NCI-H2196 (cell line): Measurements from ENCODE around the gene NUTM2F.
"Not testable (repeated sequence)": the region's sequence is repeated elsewhere in the genome, so short reads cannot be mapped to it uniquely, and the experiment has no call there.

ENCODE experiments used
- DNase-seq: peaks from one replicate; lab custom pipeline; 2025; ENCODE audit not compliant: unreplicated experiment; lab: John Stamatoyannopoulos, UW

NUTM2F gene

GRCh38 chr9:94315034-94315984 is 13.1 kb downstream of the NUTM2F start:
- not testable (repeated sequence) for DNase-seq

- DNase-seq: no peak
These were observed 25.1 kb downstream of the NUTM2F start for GRCh38 chr9:94303321-94303720.

DNA sequence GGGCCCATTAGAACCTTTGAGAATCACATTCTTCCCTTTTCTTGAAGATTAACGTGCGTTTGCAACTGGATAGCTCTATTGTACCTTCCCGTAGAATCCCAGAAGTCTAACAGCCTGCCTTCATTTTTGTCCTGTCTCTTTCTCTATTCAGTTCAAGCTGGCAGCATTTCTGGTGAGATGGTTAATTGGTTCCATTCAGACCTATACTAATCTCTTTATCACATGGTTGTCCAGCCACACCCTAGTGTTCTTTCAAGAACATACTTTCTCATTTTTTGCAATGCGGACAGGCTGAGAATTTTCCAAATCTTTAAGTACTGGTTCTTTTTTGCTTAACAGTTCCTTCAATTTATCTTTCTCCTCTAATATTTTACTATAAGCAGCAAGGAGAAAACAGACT is 26.0 kb downstream of the NUTM2F start:
- no peak for DNase-seq

- no peak for DNase-seq
These were observed 26.9 kb downstream of the NUTM2F start for GRCh38 chr9:94301583-94301982.

GRCh38 chr9:94300470-94301301 is 27.8 kb downstream of the NUTM2F start:
- DNase-seq: no peak

DNA sequence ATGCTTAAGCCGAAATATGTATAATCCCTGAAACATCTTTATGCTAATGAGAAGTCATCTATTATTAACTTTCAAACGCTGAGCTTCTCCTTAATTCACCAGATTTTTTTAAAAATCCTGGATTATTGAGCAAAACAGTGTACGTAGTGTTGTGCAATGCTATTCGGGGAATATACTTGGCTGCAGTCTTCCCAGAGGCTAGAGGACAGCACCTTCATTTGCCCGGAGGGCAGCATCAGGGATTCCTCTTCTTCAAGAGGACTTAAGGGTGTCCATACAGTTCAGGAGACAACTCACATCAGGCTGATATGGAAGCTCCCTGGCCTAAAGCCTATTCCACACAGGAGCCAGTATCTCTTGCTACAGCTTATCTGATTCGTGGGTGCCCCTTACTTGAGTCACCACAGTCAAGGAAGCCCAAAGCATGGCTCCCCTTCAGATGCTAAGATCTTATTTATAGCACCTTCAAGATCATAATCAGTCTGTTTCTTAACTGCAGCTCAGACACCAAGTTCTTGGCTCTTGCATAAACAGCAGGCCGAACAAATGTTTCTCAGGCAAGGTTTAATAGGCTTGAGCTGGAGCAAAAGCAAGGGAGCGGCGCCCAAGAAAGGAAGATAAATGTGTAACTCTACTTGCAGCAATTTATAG is 29.4 kb downstream of the NUTM2F start:
- DNase-seq: no peak

- no peak for DNase-seq
These were observed 38.8 kb downstream of the NUTM2F start for GRCh38 chr9:94289691-94290090.

DNA sequence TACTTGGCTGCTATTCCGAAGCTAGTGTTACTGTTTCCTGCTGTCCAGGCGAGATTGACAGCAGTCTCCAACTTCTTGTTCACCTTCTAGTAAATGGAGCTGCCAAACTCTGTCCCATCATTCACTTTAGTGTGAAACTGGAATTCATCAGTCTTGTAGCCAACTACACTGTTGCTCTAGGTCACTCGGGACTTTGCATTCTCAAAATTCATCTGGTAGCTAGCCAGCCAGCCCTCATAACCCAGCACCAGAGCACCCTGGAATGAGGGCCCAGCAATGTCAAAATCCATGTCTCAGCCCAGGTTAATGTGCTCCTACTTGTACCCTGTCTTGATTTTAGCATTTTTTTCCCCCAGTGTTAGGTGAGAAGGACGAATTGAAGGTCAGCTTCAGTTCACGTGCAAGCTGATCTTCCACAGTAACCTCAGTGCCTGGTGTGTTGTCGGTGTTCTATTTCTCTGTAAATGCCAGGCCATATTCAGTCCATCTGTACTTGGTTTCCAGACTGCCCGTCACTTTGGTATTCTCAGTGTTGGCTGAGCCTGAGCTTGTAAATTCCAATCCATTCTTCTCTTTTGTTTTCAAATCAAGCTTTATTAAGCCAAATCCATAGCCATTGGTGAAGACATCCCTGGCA is 40.4 kb downstream of the NUTM2F start:
- no peak for DNase-seq

DNA sequence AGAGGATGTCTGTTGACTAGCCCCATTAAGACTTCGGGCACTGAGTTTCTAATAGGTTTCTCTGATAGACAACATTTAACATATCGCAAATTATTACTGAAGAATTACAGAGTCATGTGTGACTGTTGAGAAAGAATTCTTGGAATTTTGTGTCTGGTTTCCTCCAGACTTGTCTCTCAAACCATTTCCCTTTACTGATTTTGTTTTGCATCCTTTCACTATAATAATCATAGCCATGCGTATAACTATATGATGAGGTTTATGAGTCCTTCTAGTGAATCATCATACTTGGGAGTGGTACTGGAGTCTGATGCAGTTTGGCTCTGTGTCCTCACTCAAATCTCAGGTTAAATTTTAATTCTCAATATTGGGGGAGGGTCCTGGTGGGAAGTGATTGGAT is 42.3 kb downstream of the NUTM2F start:
- no peak for DNase-seq

DNA sequence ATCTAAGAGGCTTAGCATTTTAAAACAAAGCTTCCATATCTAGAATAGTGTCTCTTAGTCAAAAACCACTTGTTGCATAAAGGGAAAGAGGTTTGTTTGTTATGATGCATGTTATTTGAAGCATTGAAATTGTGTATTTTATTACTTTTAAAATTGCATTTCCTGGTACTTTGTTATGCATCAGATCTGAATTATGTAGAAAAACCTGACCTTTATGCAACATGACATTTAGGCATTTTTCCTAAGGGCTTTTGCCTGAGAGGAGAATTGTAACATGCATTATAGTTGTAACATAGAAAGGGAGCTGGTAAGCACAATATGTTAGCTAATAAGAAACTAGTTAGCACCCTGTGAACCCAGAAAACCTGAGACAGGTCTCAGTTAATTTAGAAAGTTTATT is 47.3 kb downstream of the NUTM2F start:
- DNase-seq: no peak

GRCh38 chr9:94280409-94280989 is 47.9 kb downstream of the NUTM2F start:
- no peak for DNase-seq

- no peak for DNase-seq
These were observed 50.4 kb downstream of the NUTM2F start for GRCh38 chr9:94277885-94278536.

GRCh38 chr9:94277029-94277428 is 51.4 kb downstream of the NUTM2F start:
- not testable (repeated sequence) for DNase-seq

DNA sequence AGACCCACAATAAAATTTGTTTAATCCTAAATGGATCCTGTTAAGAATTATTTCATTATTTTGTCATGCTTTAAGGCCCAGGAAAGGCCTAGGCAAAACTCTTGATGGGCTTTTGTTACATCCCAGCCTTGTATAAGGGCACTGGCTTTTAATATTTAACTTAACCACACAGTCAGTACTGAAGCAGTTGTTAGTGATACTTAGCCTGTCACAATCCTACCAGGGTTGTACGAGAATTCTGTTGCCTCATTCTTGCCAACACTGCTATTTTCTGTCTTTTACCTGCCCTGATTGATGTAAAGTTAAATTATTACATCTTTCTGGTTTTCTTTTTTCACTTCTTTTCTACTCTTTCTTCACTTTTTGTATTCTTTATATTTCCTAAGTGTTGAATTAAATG is 58.4 kb downstream of the NUTM2F start:
- DNase-seq: no peak

DNA sequence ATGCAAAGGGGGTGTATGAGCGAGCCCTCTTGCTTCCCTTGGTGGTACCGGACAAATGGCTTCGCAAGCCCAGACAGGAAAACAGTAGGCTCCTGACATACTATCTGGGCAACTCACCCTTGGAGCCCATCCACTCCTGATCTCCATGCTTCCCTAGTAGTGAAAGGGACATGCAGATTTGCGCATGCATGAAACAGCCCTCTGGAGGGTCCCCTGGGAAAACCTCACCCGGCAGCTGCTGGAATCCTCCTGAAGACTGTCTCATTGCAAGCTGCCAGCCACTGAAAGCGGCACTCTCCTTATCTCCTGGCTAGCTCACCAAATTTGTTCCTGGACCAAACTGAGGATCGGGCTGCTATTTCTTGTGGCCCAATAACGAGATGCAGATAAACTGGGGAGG is 59.2 kb downstream of the NUTM2F start:
- no peak for DNase-seq
